ENCODE measurements around the gene LSR.

LSR gene

GRCh38 chr19:35223084-35223790 lies 25.6 kb upstream of the LSR start:
- no peak for TF ChIP-seq CTCF (IDR thresholded peaks at IDR 0.05; ENCODE audit: low read depth, low read length, missing control alignments)
- Histone ChIP-seq H3K36me3 (replicated peaks) (no peaks in the 10 kb centered on the region), H3K27me3 (replicated peaks) (no peaks in the 10 kb centered on the region), H3K4me3 (ENCODE audit: low read depth, low read length) (no peak overlapping the region), H3K27ac (no peak overlapping the region)
- in situ Hi-C loops (cut with HindIII; ENCODE audit: low pct_ligation_motif_present, low sequenced_read_pairs): no loop called here
- DNase-seq: no peak

GRCh38 chr19:35223862-35224505 lies 24.8 kb upstream of the LSR start:
- Histone ChIP-seq H3K36me3 (replicated peaks) (no peaks in the 10 kb centered on the region), H3K27me3 (replicated peaks) (no peaks in the 10 kb centered on the region), H3K4me3 (ENCODE audit: low read depth, low read length) (no peak overlapping the region), H3K27ac (no peak overlapping the region)
- no peak for DNase-seq
- no peak for TF ChIP-seq CTCF (IDR thresholded peaks at IDR 0.05; ENCODE audit: low read depth, low read length, missing control alignments)
- in situ Hi-C loops (cut with HindIII; ENCODE audit: low pct_ligation_motif_present, low sequenced_read_pairs): no loop called here

- in situ Hi-C loops (cut with HindIII; ENCODE audit: low pct_ligation_motif_present, low sequenced_read_pairs): no loop called here
- no peak for TF ChIP-seq CTCF (IDR thresholded peaks at IDR 0.05; ENCODE audit: low read depth, low read length, missing control alignments)
Measured at GRCh38 chr19:35224681-35225571, 23.9 kb upstream of the LSR start.

GRCh38 chr19:35225951-35226350 lies 22.9 kb upstream of the LSR start:
- no peak overlapping the region for H3K27ac ChIP-seq
- TF ChIP-seq CTCF (IDR thresholded peaks at IDR 0.05; ENCODE audit: low read depth, low read length, missing control alignments): no peak
- no peaks in the 10 kb centered on the region for H3K36me3 ChIP-seq (replicated peaks)
- H3K27me3 ChIP-seq (replicated peaks): no peaks in the 10 kb centered on the region
- in situ Hi-C loops (cut with HindIII; ENCODE audit: low pct_ligation_motif_present, low sequenced_read_pairs): no loop called here
- H3K4me3 ChIP-seq (ENCODE audit: low read depth, low read length): no peak overlapping the region
- DNase-seq: no peak

More at GRCh38 chr19:35224681-35225571, 23.9 kb upstream of the LSR start:
- DNase-seq: no peak
- no peak overlapping the region for H3K4me3 ChIP-seq (ENCODE audit: low read depth, low read length)
- H3K27ac ChIP-seq: no peak overlapping the region
- H3K36me3 ChIP-seq (replicated peaks): no peaks in the 10 kb centered on the region
- H3K27me3 ChIP-seq (replicated peaks): no peaks in the 10 kb centered on the region

GRCh38 chr19:35226748-35227147 lies 22.1 kb upstream of the LSR start:
- TF ChIP-seq CTCF (IDR thresholded peaks at IDR 0.05; ENCODE audit: low read depth, low read length, missing control alignments): no peak
- Histone ChIP-seq H3K27ac (no peak overlapping the region), H3K27me3 (replicated peaks) (no peaks in the 10 kb centered on the region), H3K36me3 (replicated peaks) (no peaks in the 10 kb centered on the region), H3K4me3 (ENCODE audit: low read depth, low read length) (no peak overlapping the region)
- no peak for DNase-seq
- in situ Hi-C loops (cut with HindIII; ENCODE audit: low pct_ligation_motif_present, low sequenced_read_pairs): no loop called here
